Esophagus squamous epithelium (tissue), 5 donors: ENCODE data around the gene PSMC4. TPM values are rescaled to one million over a fixed set of nuclear protein-coding genes. Genes with fewer than 3 reads are reported as not detected.

Experiments
- DNase-seq: peaks from one replicate; lab custom pipeline; 2025; lab: John Stamatoyannopoulos, UW
- H3K27ac ChIP-seq, 4 donors: fragments of 200-600 bp; sonication (generic); one replicate each; pipeline ENCODE4 v1.5.1; 2016 to 2019; ENCODE audit warnings: mild to moderate bottlenecking in 1 of 4
- H3K27me3 ChIP-seq, 4 donors: fragments of 200-600 bp; sonication (generic); 1 replicate in 3 of 4; 2 replicates in 1 of 4; pipeline versions ENCODE4 v1.5.1 to v1.6.0; 2017 to 2021; ENCODE audit warnings: antibody characterized with exemption in 1 of 4
- H3K36me3 ChIP-seq, 3 donors: fragments of 200-600 bp; sonication (generic); one replicate each; pipeline ENCODE4 v1.5.1; 2016 to 2019
- H3K4me1 ChIP-seq, 3 donors: fragments of 200-600 bp; sonication (generic); one replicate each; pipeline ENCODE4 v1.5.1; 2017 to 2019
- H3K4me3 ChIP-seq, 4 donors: fragments of 200-600 bp; sonication (generic); 1 replicate in 3 of 4; 2 replicates in 1 of 4; pipeline ENCODE4 v1.5.1; 2016 to 2019; ENCODE audit warnings: mild to moderate bottlenecking in 2 of 4, moderate library complexity in 1 of 4
- H3K9me3 ChIP-seq, 3 donors: fragments of 200-600 bp; sonication (generic); one replicate each; pipeline ENCODE4 v1.5.1; 2016 to 2019
- POLR2A ChIP-seq, 4 donors: fragments of 450-650 bp; IDR thresholded peaks; one replicate each; pipeline ENCODE4 v1.6.1; 2017; ENCODE audit warnings: antibody characterized with exemption in 4 of 4, mild to moderate bottlenecking in 4 of 4, moderate library complexity in 3 of 4
- WGBS, 2 donors: methylation state at CpG; one replicate each; pipeline ENCODE4 v1.1.5; 2018; 5-methylcytosine and 5-hydroxymethylcytosine counted together
- intact Hi-C: fragments of 100-400 bp; cut with DNase I; formaldehyde crosslinking; loops from one replicate; pipeline ENCODE4 v1.15.0; 2022
- total RNA-seq, 4 donors: library from RNA; depleted of rRNA; stranded (reverse); fragments of >200 nt; gene quantifications; one replicate each; pipeline ENCODE4 v1.1.0, GENCODE V29; 2016
- TF ChIP-seq, protein P1 (sequence below), 6 experiments: fragments of 450-650 bp in 4 of 6; fragments of 200-600 bp in 2 of 6; sonication (generic) in 2 of 6; IDR thresholded peaks; one replicate each; pipeline ENCODE4 v1.5.1; 2016 to 2019; ENCODE audit warnings: antibody characterized with exemption in 6 of 6, mild to moderate bottlenecking in 4 of 6, moderate library complexity in 4 of 6
- donor health status: DM: yes; HTN: yes; CAD: no.

The PSMC4 gene
- total RNA-seq, 4 donors from 2014 or later, result 80.1 to 112 (median 94.8) TPM

DNA sequence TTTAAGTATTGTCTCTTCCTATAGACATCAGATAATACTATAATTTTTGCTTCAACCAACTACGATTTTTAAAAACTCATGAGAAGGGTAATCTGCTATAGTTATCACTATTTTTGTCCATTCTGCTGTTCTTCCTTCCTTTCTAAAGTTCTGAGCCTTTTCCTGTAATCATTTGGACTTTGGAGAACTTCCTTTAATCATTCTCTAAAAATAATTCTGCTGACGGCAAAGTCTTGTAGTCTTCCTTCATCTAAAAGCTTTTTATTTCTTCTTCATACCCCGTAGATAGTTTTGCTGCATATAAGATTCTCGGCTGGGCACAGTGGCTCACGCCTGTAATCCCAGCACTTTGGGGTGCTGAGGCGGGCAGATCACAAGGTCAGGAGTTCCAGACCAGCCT lies 31.4 kb upstream of the PSMC4 start:
- Histone ChIP-seq H3K27ac (no peak overlapping the region), H3K27me3 (peaks cover 0 to 17% (median 0%) of the 10 kb centered on the region in 4 donors), H3K9me3 (peaks cover 0 to 8% (median 0%) of the 10 kb centered on the region in 3 donors), H3K4me1 (peaks cover 0 to 26% (median 7%) of the 10 kb centered on the region in 3 donors), H3K4me3 (no peak overlapping the region), H3K36me3 (no peaks in the 10 kb centered on the region)
- no peak for DNase-seq
- intact Hi-C loops, result no loop called here
- TF ChIP-seq POLR2A (IDR thresholded peaks at IDR 0.05), result no peak
- TF ChIP-seq, protein P1, sequence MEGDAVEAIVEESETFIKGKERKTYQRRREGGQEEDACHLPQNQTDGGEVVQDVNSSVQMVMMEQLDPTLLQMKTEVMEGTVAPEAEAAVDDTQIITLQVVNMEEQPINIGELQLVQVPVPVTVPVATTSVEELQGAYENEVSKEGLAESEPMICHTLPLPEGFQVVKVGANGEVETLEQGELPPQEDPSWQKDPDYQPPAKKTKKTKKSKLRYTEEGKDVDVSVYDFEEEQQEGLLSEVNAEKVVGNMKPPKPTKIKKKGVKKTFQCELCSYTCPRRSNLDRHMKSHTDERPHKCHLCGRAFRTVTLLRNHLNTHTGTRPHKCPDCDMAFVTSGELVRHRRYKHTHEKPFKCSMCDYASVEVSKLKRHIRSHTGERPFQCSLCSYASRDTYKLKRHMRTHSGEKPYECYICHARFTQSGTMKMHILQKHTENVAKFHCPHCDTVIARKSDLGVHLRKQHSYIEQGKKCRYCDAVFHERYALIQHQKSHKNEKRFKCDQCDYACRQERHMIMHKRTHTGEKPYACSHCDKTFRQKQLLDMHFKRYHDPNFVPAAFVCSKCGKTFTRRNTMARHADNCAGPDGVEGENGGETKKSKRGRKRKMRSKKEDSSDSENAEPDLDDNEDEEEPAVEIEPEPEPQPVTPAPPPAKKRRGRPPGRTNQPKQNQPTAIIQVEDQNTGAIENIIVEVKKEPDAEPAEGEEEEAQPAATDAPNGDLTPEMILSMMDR (IDR thresholded peaks at IDR 0.05), result no peak
- 67 to 87% methylated on average over 3 to 5 of the region's 6 CpGs for WGBS, 2 donors

- peaks cover 0 to 30% (median 7%) of the 10 kb centered on the region in 3 donors for H3K4me1 ChIP-seq
- WGBS, 2 donors, result 45 to 56% methylated on average over 1 of the region's 1 CpG
- peaks cover 0 to 8% (median 0%) of the 10 kb centered on the region in 3 donors for H3K9me3 ChIP-seq
- H3K36me3 ChIP-seq, result no peaks in the 10 kb centered on the region
- intact Hi-C loops, result no loop called here
- H3K27me3 ChIP-seq, result peaks cover 0 to 9% (median 0%) of the 10 kb centered on the region in 4 donors
- H3K4me3 ChIP-seq, result no peak overlapping the region
- no peak for DNase-seq
- no peak overlapping the region for H3K27ac ChIP-seq
- TF ChIP-seq, protein P1 (IDR thresholded peaks at IDR 0.05), result no peak
- TF ChIP-seq POLR2A (IDR thresholded peaks at IDR 0.05), result no peak
Measured at GRCh38 chr19:39940221-39940833, 30.6 kb upstream of the PSMC4 start.

- Histone ChIP-seq H3K4me3 (no peak overlapping the region), H3K27me3 (peaks cover 0 to 1% (median 0%) of the 10 kb centered on the region in 4 donors), H3K36me3 (no peaks in the 10 kb centered on the region), H3K27ac (peak overlapping the region in 3 of 4 donors; percentile 39 to 61 (median 48)), H3K4me1 (peaks cover 0 to 30% (median 7%) of the 10 kb centered on the region in 3 donors), H3K9me3 (peaks cover 0 to 8% (median 0%) of the 10 kb centered on the region in 3 donors)
- TF ChIP-seq, protein P1 (IDR thresholded peaks at IDR 0.05), result no peak
- no peak for TF ChIP-seq POLR2A (IDR thresholded peaks at IDR 0.05)
- intact Hi-C loops, result no loop called here
- 54 to 79% methylated on average over 3 to 6 of the region's 6 CpGs for WGBS, 2 donors
- DNase-seq, result no peak
Measured at GRCh38 chr19:39941151-39941550, 29.8 kb upstream of the PSMC4 start.

DNA sequence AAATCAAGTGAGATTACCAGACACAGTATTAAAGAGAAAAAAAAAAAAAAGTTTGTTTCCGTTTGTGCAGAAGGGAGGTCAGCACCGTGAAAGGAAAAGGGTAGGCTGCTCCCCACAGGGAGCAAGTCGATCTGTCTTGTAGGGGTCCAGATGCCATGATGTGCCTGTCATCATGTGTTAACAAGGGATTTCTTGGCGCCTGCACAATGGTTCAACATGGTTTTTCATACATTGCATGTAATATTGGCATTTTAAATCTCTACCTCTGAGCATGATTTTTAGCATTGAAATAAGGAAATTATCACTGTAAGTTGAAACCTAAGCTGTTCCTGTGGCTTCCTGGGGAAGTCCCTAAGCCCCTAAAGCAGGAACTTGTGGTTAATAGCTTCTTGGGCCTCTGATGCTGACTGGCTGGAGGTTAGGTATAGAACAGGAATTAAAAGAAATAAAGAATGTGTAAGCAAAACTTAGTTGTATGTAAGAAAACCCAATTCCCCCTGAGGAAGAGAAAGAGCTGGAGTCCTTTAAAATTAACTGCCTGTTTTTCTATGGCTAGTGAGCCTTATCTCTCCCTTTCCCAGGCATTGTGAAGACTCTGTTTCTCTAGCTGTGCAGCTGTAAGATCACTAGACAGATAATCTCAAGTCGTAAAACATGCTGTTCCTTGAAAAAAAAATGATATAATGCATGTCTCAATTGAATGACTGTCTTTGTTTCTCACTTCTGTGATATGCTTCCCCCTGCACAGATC lies 29.2 kb upstream of the PSMC4 start:
- peak overlapping the region in 2 of 4 donors; percentile 36 for H3K27ac ChIP-seq
- no peaks in the 10 kb centered on the region for H3K36me3 ChIP-seq
- TF ChIP-seq, protein P1 (IDR thresholded peaks at IDR 0.05), result no peak
- no peak for TF ChIP-seq POLR2A (IDR thresholded peaks at IDR 0.05)
- no peaks in the 10 kb centered on the region for H3K27me3 ChIP-seq
- WGBS, 2 donors, result 6 to 20% methylated on average over 5 of the region's 5 CpGs
- intact Hi-C loops, result no loop called here
- DNase-seq, result no peak
- H3K9me3 ChIP-seq, result peaks cover 0 to 8% (median 0%) of the 10 kb centered on the region in 3 donors
- no peak overlapping the region for H3K4me3 ChIP-seq
- peaks cover 0 to 27% (median 7%) of the 10 kb centered on the region in 3 donors for H3K4me1 ChIP-seq

DNA sequence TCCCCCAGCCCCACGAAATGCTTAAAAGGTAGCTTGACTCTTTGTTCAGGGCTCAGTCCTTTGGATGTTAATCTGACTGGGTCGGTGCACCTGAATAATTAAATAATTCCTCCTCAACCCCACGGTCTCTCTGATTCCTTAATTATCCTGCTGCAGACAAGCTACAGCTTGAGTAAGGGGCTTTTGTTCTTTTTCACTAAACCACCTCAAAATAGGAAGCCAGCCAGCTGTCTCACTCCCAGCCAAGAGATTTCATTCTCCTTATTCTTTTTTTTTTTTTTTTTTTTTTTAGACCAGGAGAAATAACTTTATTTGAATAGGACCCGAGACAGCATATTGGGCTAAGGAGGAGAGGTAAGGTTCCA lies 28.6 kb upstream of the PSMC4 start:
- Histone ChIP-seq H3K27ac (peak overlapping the region in 2 of 4 donors; percentile 36), H3K4me3 (no peak overlapping the region), H3K9me3 (peaks cover 0 to 8% (median 0%) of the 10 kb centered on the region in 3 donors), H3K4me1 (peaks cover 0 to 24% (median 7%) of the 10 kb centered on the region in 3 donors), H3K36me3 (no peaks in the 10 kb centered on the region), H3K27me3 (no peaks in the 10 kb centered on the region)
- WGBS, 2 donors, result 12 to 26% methylated on average over 4 of the region's 4 CpGs
- TF ChIP-seq, protein P1 (IDR thresholded peaks at IDR 0.05), result no peak
- intact Hi-C loops, result no loop called here
- no peak for DNase-seq
